Naive thymus-derived CD4-positive, alpha-beta T cell (primary cell): ENCODE measurements around the gene SHTN1. TPM values are rescaled to one million over a fixed set of nuclear protein-coding genes. Genes with fewer than 3 reads are reported as not detected.
A peak's percentile ranks its signal among the peaks of the same experiment; 100 is the strongest.

Experiments used
- ATAC-seq: fragments of 150-1000 bp; cut with Tn5 transposase; 2 replicates; pipeline ENCODE4 v1.10.0; 2021; ENCODE audit warnings: mild to moderate bottlenecking, moderate library complexity
- CTCF ChIA-PET: fragments of 350-600 bp; sonication (Branson Sonifier 250); formaldehyde crosslinking; loops from one replicate; lab custom pipeline; 2021; ENCODE audit warnings: antibody characterized with exemption; lab: Charles Lee
- POLR2A ChIA-PET: fragments of 350-600 bp; sonication (Branson Sonifier 250); formaldehyde crosslinking; loops from one replicate; lab custom pipeline; 2021; ENCODE audit warnings: antibody characterized with exemption, inconsistent platforms; lab: Charles Lee
- DNase-seq, 9 donors: peaks; one replicate each; pipeline versions ENCODE4 v3.0.0 to v3.0.0-alpha.2; 2020 to 2022; ENCODE audit warnings: mixed read lengths in 1 of 9
- H3K27ac ChIP-seq: one replicate; pipeline ENCODE4 v1.7.0; 2013; ENCODE audit warnings: mild to moderate bottlenecking, low read depth, low read length, moderate library complexity
- H3K27me3 ChIP-seq, 2 donors: one replicate each; pipeline ENCODE4 v1.7.0; 2013; ENCODE audit warnings: low read length in 2 of 2, mild to moderate bottlenecking in 2 of 2, moderate library complexity in 2 of 2; ENCODE audit not compliant: control insufficient read depth in 2 of 2, insufficient read depth in 2 of 2
- H3K36me3 ChIP-seq, 3 experiments: 1 replicate in 2 of 3; 2 replicates in 1 of 3; pipeline ENCODE4 v1.7.0; 2013; ENCODE audit warnings: low read length in 3 of 3, mild to moderate bottlenecking in 3 of 3, moderate library complexity in 1 of 3; ENCODE audit not compliant: insufficient read depth in 3 of 3, control insufficient read depth in 2 of 3
- H3K4me1 ChIP-seq, 2 donors: one replicate each; pipeline ENCODE4 v1.7.0; 2013; ENCODE audit warnings: low read length in 2 of 2, mild to moderate bottlenecking in 2 of 2, moderate library complexity in 1 of 2; ENCODE audit not compliant: control insufficient read depth in 2 of 2, insufficient read depth in 2 of 2
- H3K4me3 ChIP-seq: 2 replicates; pipeline ENCODE4 v1.7.0; 2013; ENCODE audit warnings: mild to moderate bottlenecking, low read length
- H3K9me3 ChIP-seq, 3 experiments: 1 replicate in 2 of 3; 2 replicates in 1 of 3; pipeline ENCODE4 v1.7.0; 2013; ENCODE audit warnings: low read length in 3 of 3; ENCODE audit not compliant: control insufficient read depth in 2 of 3
- H3K27ac Mint-ChIP-seq, 9 donors: one replicate each; pipeline ENCODE4 v1.8.0; 2020 to 2022; ENCODE audit warnings: mixed read lengths in 9 of 9, mild to moderate bottlenecking in 8 of 9, moderate library complexity in 5 of 9, inconsistent platforms in 2 of 9
- H3K27me3 Mint-ChIP-seq, 5 donors: one replicate each; pipeline ENCODE4 v1.8.0; 2021 to 2022; ENCODE audit warnings: mixed read lengths in 5 of 5, mild to moderate bottlenecking in 1 of 5
- H3K36me3 Mint-ChIP-seq, 5 donors: one replicate each; pipeline ENCODE4 v1.8.0; 2020 to 2022; ENCODE audit warnings: mixed read lengths in 5 of 5, mild to moderate bottlenecking in 3 of 5, inconsistent platforms in 1 of 5
- H3K4me1 Mint-ChIP-seq, 7 donors: one replicate each; pipeline ENCODE4 v1.8.0; 2020 to 2022; ENCODE audit warnings: mixed read lengths in 7 of 7, mild to moderate bottlenecking in 3 of 7, inconsistent platforms in 1 of 7
- H3K4me3 Mint-ChIP-seq, 10 donors: one replicate each; pipeline ENCODE4 v1.8.0; 2020 to 2022; ENCODE audit warnings: mild to moderate bottlenecking in 10 of 10, mixed read lengths in 10 of 10, moderate library complexity in 6 of 10, inconsistent platforms in 2 of 10
- H3K9me3 Mint-ChIP-seq, 11 donors: one replicate each; pipeline ENCODE4 v1.8.0; 2020 to 2022; ENCODE audit warnings: mixed read lengths in 11 of 11, mild to moderate bottlenecking in 4 of 11, inconsistent platforms in 1 of 11, moderate library complexity in 1 of 11
- intact Hi-C, 2 donors: fragments of 100-400 bp; cut with micrococcal nuclease; formaldehyde crosslinking; loops; one replicate each; pipeline ENCODE4 v1.15.1; 2023
- polyA plus RNA-seq, 2 donors: library from polyadenylated mRNA; unstranded; fragments of 300-500 nt; fragmentation: Illumina TruSeq; gene quantifications; one replicate each; pipeline ENCODE4 v1.2.3, GENCODE V29; 2021
- total RNA-seq, 6 experiments: library from RNA in 5 of 6; stranded (reverse) in 5 of 6; gene quantifications; 1 replicate in 5 of 6; 2 replicates in 1 of 6; pipeline ENCODE4 v1.2.3 and lab custom pipeline; 2021 to 2026

Gene SHTN1, protein sequence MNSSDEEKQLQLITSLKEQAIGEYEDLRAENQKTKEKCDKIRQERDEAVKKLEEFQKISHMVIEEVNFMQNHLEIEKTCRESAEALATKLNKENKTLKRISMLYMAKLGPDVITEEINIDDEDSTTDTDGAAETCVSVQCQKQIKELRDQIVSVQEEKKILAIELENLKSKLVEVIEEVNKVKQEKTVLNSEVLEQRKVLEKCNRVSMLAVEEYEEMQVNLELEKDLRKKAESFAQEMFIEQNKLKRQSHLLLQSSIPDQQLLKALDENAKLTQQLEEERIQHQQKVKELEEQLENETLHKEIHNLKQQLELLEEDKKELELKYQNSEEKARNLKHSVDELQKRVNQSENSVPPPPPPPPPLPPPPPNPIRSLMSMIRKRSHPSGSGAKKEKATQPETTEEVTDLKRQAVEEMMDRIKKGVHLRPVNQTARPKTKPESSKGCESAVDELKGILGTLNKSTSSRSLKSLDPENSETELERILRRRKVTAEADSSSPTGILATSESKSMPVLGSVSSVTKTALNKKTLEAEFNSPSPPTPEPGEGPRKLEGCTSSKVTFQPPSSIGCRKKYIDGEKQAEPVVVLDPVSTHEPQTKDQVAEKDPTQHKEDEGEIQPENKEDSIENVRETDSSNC
- total RNA-seq (10 to 100 TPM in 1 of 5 experiments, under 1 TPM in 4; 0.15 to 18.3 (median 0.59) TPM), polyA plus RNA-seq (under 1 TPM in 1 of 2 donors, not detected in 1; 0.07 TPM), total RNA-seq (lab: John Stamatoyannopoulos, UW) (0.40 reads per million)

DNA sequence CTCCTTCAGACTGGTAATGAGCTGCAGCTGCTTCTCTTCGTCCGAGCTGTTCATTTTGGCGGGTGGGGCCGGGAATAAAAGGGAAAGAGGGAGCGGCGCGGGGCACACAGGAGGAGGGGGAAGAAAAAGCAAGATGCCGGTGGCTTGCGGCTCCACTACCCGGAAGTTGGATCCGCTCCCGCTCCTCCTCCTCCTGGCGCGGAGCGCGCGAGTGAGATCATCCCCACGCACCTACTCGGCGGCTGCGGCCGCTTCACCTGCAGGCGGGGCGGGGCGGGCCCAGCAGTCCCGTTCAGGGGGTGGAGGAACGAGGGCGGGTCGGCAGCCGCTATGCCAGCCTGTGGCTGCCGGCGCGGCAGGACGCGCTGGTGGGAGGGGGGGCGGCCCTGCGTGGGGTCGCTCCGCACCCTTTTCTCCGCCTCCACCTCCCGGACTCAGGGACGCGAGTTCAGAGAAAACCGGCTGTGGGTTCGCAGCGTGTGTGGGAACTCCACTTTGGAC is at the start of gene SHTN1:
TSS of gene SHTN1 (minus strand) at position 162 of the 501 bp plus-strand sequence. CDS start at position 54, 108 bp downstream.
- peaks cover 30 to 64% (median 53%) of the 10 kb centered on the region in 5 donors for H3K27me3 Mint-ChIP-seq
- intact Hi-C loops, result loop anchor here in 1 of 2 donors (10.0 kb wide), 1 partner anchor 170 kb away; no protein-coding TSS in a partner anchor
- peaks cover 0 to 4% (median 0%) of the 10 kb centered on the region in 11 donors for H3K9me3 Mint-ChIP-seq
- peaks cover 0 to 3% (median 0%) of the 10 kb centered on the region in 5 donors for H3K36me3 Mint-ChIP-seq
- peaks cover 0 to 11% (median 6%) of the 10 kb centered on the region in 7 donors for H3K4me1 Mint-ChIP-seq
- peak; percentile 57 for ATAC-seq
- no peaks in the 10 kb centered on the region for H3K9me3 ChIP-seq
- no peaks in the 10 kb centered on the region for H3K36me3 ChIP-seq
- ChIA-PET POLR2A (no interaction called here), CTCF (no interaction called here)
- peaks cover 0 to 8% of the 10 kb centered on the region in 2 donors for H3K27me3 ChIP-seq
- peak within 1 kb of the TSS; percentile 61 to 80 (median 73) for H3K4me3 Mint-ChIP-seq
- no peak within 1 kb of the TSS for H3K27ac ChIP-seq
- peak in 8 of 9 donors; percentile 3 to 26 (median 16) for DNase-seq
- H3K4me3 ChIP-seq, result peak within 1 kb of the TSS; percentile 27
- no peaks in the 10 kb centered on the region for H3K4me1 ChIP-seq
- no peak within 1 kb of the TSS for H3K27ac Mint-ChIP-seq

DNA sequence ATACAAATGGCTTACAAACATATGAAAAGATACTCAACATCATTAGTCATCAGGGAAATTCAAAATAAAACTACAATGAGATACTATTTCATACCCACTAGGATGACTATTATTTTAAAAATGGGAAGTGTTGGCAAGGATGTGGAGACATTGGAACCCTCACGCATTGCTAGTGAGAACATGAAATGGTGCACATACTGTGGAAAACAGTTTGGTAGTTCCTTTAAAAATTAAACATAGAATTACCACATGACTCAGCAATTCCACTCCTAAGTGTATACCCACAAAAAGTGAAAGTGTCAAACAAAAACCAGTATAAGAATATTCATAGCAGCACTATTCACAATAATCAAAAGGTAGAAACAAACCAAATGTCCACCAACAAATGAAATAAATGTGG is 48.5 kb upstream of the SHTN1 start:
- H3K27me3 Mint-ChIP-seq, result peaks cover 0 to 20% (median 9%) of the 10 kb centered on the region in 5 donors
- no peak overlapping the region for H3K27ac Mint-ChIP-seq
- Histone ChIP-seq H3K9me3 (no peaks in the 10 kb centered on the region), H3K4me3 (no peak overlapping the region), H3K36me3 (no peaks in the 10 kb centered on the region), H3K4me1 (no peaks in the 10 kb centered on the region), H3K27me3 (no peaks in the 10 kb centered on the region), H3K27ac (no peak overlapping the region)
- no peak overlapping the region for H3K4me3 Mint-ChIP-seq
- POLR2A ChIA-PET, result no interaction called here
- CTCF ChIA-PET, result no interaction called here
- H3K4me1 Mint-ChIP-seq, result no peaks in the 10 kb centered on the region
- peaks cover 0 to 4% (median 0%) of the 10 kb centered on the region in 5 donors for H3K36me3 Mint-ChIP-seq
- DNase-seq (no peak), ATAC-seq (no peak)
- intact Hi-C loops, result no loop called here
- H3K9me3 Mint-ChIP-seq, result peaks cover 0 to 34% (median 11%) of the 10 kb centered on the region in 11 donors

DNA sequence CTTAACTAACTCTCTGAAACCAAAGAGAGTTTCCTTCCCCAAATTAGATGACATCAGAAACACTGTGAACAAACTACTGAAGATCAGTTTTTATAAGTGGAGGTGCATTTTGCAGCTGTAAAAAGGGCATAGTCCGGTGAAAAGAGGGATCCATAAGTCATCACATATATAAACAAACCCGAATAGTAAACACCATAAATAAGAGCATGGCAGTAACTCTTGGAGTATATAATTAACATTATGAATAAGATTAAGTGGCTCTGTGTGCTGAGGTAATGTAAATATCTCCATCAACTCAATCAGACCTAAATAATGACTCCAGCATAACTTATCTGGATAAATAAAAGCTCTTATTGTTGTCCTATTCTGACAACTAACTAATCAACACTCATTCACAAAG is 43.0 kb upstream of the SHTN1 start:
- no peaks in the 10 kb centered on the region for H3K4me1 ChIP-seq
- Mint-ChIP-seq H3K9me3 (peaks cover 7 to 37% (median 16%) of the 10 kb centered on the region in 11 donors), H3K27ac (no peak overlapping the region), H3K4me1 (no peaks in the 10 kb centered on the region), H3K27me3 (peaks cover 0 to 16% (median 4%) of the 10 kb centered on the region in 5 donors), H3K36me3 (peaks cover 0 to 5% (median 0%) of the 10 kb centered on the region in 5 donors), H3K4me3 (no peak overlapping the region)
- CTCF ChIA-PET, result no interaction called here
- DNase-seq, result no peak
- POLR2A ChIA-PET, result no interaction called here
- no peak overlapping the region for H3K4me3 ChIP-seq
- no peaks in the 10 kb centered on the region for H3K9me3 ChIP-seq
- ATAC-seq, result no peak
- no peak overlapping the region for H3K27ac ChIP-seq
- H3K27me3 ChIP-seq, result no peaks in the 10 kb centered on the region
- intact Hi-C loops, result no loop called here
- H3K36me3 ChIP-seq, result no peaks in the 10 kb centered on the region

DNA sequence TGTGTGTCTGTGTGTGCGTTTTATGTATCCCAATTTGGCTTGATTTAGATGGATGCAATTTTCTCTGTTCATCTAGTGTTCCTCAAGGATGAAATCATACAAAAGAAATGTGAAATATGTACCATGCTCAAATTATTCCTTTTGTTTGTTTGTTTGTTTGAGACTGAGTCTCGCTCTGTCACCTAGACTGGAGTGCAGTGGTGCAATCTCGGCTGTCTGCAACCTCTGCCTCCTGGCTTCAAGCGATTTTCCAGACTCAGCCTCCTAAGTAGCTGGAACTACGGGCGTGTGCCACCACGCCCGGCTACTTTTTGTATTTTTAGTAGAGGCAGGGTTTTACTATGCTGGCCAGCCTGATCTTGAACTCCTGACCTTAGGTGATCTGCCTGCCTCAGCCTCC is 11.3 kb upstream of the SHTN1 start:
- ChIA-PET CTCF (no interaction called here), POLR2A (no interaction called here)
- Histone ChIP-seq H3K4me3 (no peak overlapping the region), H3K27ac (no peak overlapping the region), H3K27me3 (no peaks in the 10 kb centered on the region), H3K36me3 (no peaks in the 10 kb centered on the region), H3K4me1 (no peaks in the 10 kb centered on the region), H3K9me3 (no peaks in the 10 kb centered on the region)
- H3K4me1 Mint-ChIP-seq, result no peaks in the 10 kb centered on the region
- no peak overlapping the region for H3K27ac Mint-ChIP-seq
- ATAC-seq (no peak), DNase-seq (no peak)
- H3K9me3 Mint-ChIP-seq, result no peaks in the 10 kb centered on the region
- H3K4me3 Mint-ChIP-seq, result no peak overlapping the region
- no peaks in the 10 kb centered on the region for H3K36me3 Mint-ChIP-seq
- intact Hi-C loops, result no loop called here
- H3K27me3 Mint-ChIP-seq, result peaks cover 0 to 15% (median 5%) of the 10 kb centered on the region in 5 donors

DNA sequence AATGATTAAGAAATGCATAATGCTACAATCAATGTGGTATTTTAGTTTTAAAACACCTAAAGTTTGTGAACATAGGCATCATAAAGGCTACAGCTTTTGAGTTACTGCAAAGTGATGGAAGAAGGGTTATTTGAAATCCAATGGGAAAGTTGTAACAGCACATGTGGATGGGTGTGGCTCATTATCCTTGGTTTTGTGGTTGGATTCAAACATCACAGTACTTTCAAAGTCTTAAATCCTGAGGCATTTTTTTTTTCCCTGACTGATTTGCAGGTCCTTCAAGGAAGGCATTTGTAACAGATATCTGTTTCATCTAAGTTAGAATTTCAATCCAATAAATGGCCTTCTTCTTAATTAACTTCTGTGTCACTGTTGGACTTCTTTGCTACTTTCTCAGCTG is 9.8 kb upstream of the SHTN1 start:
- no peak for DNase-seq
- H3K27ac ChIP-seq, result no peak overlapping the region
- H3K9me3 Mint-ChIP-seq, result peaks cover 0 to 1% (median 0%) of the 10 kb centered on the region in 11 donors
- no peaks in the 10 kb centered on the region for H3K36me3 Mint-ChIP-seq
- ChIA-PET CTCF (interaction anchor here (0.5 kb wide), 1 partner anchor 111 kb away, joined by 3 read pairs; no protein-coding TSS in a partner anchor), POLR2A (no interaction called here)
- no peak for ATAC-seq
- H3K9me3 ChIP-seq, result no peaks in the 10 kb centered on the region
- intact Hi-C loops, result no loop called here
- H3K36me3 ChIP-seq, result no peaks in the 10 kb centered on the region
- H3K4me1 ChIP-seq, result no peaks in the 10 kb centered on the region
- H3K4me3 ChIP-seq, result no peak overlapping the region
- H3K4me1 Mint-ChIP-seq, result no peaks in the 10 kb centered on the region
- no peaks in the 10 kb centered on the region for H3K27me3 ChIP-seq
- peaks cover 3 to 24% (median 9%) of the 10 kb centered on the region in 5 donors for H3K27me3 Mint-ChIP-seq
- no peak overlapping the region for H3K4me3 Mint-ChIP-seq
- H3K27ac Mint-ChIP-seq, result no peak overlapping the region

DNA sequence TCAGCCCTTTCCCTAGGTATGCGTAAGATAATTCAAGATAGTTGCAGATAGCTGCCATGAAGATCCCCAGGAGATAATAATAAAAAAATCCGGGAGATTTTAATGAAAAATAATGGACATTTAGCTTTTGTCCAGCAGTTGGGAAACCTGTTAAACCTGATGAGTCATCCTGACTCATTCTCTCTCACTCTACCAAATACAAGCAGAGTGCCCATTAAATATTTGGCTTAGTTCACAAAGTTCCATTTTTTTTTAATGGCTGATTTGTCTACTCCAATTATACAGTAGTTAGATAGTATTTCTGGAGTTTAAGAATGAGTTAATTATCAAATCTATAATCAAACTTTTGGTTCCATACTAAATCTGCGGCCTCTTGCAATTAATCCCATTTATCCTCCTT is 2.1 kb upstream of the SHTN1 start:
- Histone ChIP-seq H3K27ac (no peak overlapping the region), H3K36me3 (no peaks in the 10 kb centered on the region), H3K27me3 (peaks cover 0 to 8% of the 10 kb centered on the region in 2 donors), H3K9me3 (no peaks in the 10 kb centered on the region), H3K4me1 (no peaks in the 10 kb centered on the region), H3K4me3 (no peak overlapping the region)
- H3K4me3 Mint-ChIP-seq, result no peak overlapping the region
- H3K27ac Mint-ChIP-seq, result no peak overlapping the region
- POLR2A ChIA-PET, result no interaction called here
- H3K9me3 Mint-ChIP-seq, result peaks cover 0 to 3% (median 0%) of the 10 kb centered on the region in 11 donors
- intact Hi-C loops, result loop anchor here in 1 of 2 donors (10.0 kb wide), 1 partner anchor 168 kb away; no protein-coding TSS in a partner anchor
- no peak for ATAC-seq
- H3K36me3 Mint-ChIP-seq, result peaks cover 0 to 3% (median 0%) of the 10 kb centered on the region in 5 donors
- H3K27me3 Mint-ChIP-seq, result peaks cover 32 to 64% (median 46%) of the 10 kb centered on the region in 5 donors
- DNase-seq, result no peak
- CTCF ChIA-PET, result no interaction called here
- peaks cover 0 to 11% (median 6%) of the 10 kb centered on the region in 7 donors for H3K4me1 Mint-ChIP-seq
